GM12878 (cell line): ENCODE results near the gene GSS. TPM values are rescaled to one million over a fixed set of nuclear protein-coding genes. Genes with fewer than 3 reads are reported as not detected.

Source experiments
- ATAC-seq: fragments of 200-7000 bp; cut with Tn5 transposase; 3 replicates; pipeline ENCODE4 v1.9.1; 2020; ENCODE audit warnings: mild to moderate bottlenecking, moderate library complexity
- BruUV-seq: library from RNA; stranded (reverse); fragments of 400-500 nt; replicated peaks from 2 replicates; lab custom pipeline; 2021; lab: Mats Ljungman, UMichigan
- CTCF ChIA-PET: fragments of 300-600 bp; sonication (Branson Sonifier 250); formaldehyde crosslinking; extraction: SDS; loops from one replicate; lab custom pipeline; 2021; ENCODE audit warnings: inconsistent platforms; lab: Yijun Ruan, JAX
- POLR2A ChIA-PET: fragments of 350-600 bp; formaldehyde crosslinking; extraction: SDS; loops from one replicate; lab custom pipeline; 2021; ENCODE audit warnings: inconsistent platforms; lab: Charles Lee
- RAD21 ChIA-PET: fragments of 300-600 bp; sonication (Branson Sonifier 250); formaldehyde crosslinking; loops from one replicate; lab custom pipeline; 2023; ENCODE audit warnings: antibody characterized with exemption; ENCODE audit not compliant: unreplicated experiment; lab: Charles Lee
- SMC1A ChIA-PET: fragments of 300-600 bp; sonication (Branson Sonifier 250); formaldehyde crosslinking; loops from one replicate; lab custom pipeline; 2023; ENCODE audit not compliant: unreplicated experiment, uncharacterized antibody; lab: Charles Lee
- DNase-seq: peaks from one replicate; pipeline ENCODE4 v3.0.0-alpha.2; 2011; ENCODE audit warnings: low read depth, low spot score
- FAIRE-seq: peaks from 3 replicates; lab custom pipeline; 2011; peaks lifted over from hg19 to GRCh38; lab: Jason Lieb, UNC
- H2AFZ ChIP-seq: 2 replicates; pipeline ENCODE4 v1.6.0; 2011; ENCODE audit warnings: low read depth, low read length, control low read depth; ENCODE audit not compliant: control insufficient read depth
- H3K27ac ChIP-seq: 2 replicates; pipeline ENCODE4 v1.5.1; 2011; ENCODE audit warnings: control low read depth; ENCODE audit not compliant: control insufficient read depth, insufficient read depth
- H3K27me3 ChIP-seq, 2 experiments: replicated peaks in 1 of 2; 2 replicates each; pipeline versions ENCODE4 v1.6.0 to v1.6.1; 2011; ENCODE audit warnings: low read length in 1 of 2; ENCODE audit not compliant: control insufficient read depth in 2 of 2, insufficient read depth in 2 of 2
- H3K36me3 ChIP-seq, 2 experiments: 2 replicates each; pipeline ENCODE4 v1.5.1; 2011; ENCODE audit warnings: low read length in 1 of 2; ENCODE audit not compliant: control insufficient read depth in 2 of 2, insufficient read depth in 2 of 2
- H3K4me1 ChIP-seq: 2 replicates; pipeline ENCODE4 v1.6.1; 2011; ENCODE audit warnings: mild to moderate bottlenecking, low read length, moderate library complexity, mixed read lengths; ENCODE audit not compliant: control insufficient read depth, insufficient read depth
- H3K4me2 ChIP-seq: 2 replicates; pipeline ENCODE4 v1.6.0; 2011; ENCODE audit warnings: control low read depth; ENCODE audit not compliant: control insufficient read depth, insufficient read depth
- H3K4me3 ChIP-seq: fragments of 200-600 bp; sonication (generic); 2 replicates; pipeline ENCODE4 v1.5.1; 2016
- H3K79me2 ChIP-seq: 2 replicates; pipeline ENCODE4 v1.6.0; 2011; ENCODE audit warnings: low read length; ENCODE audit not compliant: control insufficient read depth, insufficient read depth
- H3K9ac ChIP-seq: 2 replicates; pipeline ENCODE4 v1.8.0; 2011; ENCODE audit warnings: low read length, control low read depth, mixed read lengths; ENCODE audit not compliant: control insufficient read depth, insufficient read depth
- H3K9me3 ChIP-seq: replicated peaks from 3 replicates; pipeline ENCODE4 v1.5.1; 2011; ENCODE audit warnings: mild to moderate bottlenecking, low read length; ENCODE audit not compliant: control insufficient read depth, insufficient read depth
- H4K20me1 ChIP-seq: 2 replicates; pipeline ENCODE4 v1.6.0; 2011; ENCODE audit not compliant: control insufficient read depth, insufficient read depth
- BRCA1 ChIP-seq: IDR thresholded peaks from 2 replicates; pipeline ENCODE4 v1.6.1; 2011; ENCODE audit warnings: low read depth, low read length, improper control_type of control experiment
- CBFB ChIP-seq: IDR thresholded peaks from 2 replicates; pipeline ENCODE4 v1.6.1; 2016; ENCODE audit warnings: antibody characterized with exemption, low read depth
- CHD1 ChIP-seq: IDR thresholded peaks from 2 replicates; pipeline ENCODE4 v1.6.1; 2012; ENCODE audit warnings: low read depth, low read length, improper control_type of control experiment
- EZH2 ChIP-seq: IDR thresholded peaks from 2 replicates; pipeline ENCODE4 v1.6.1; 2012; ENCODE audit warnings: low read depth, mild to moderate bottlenecking, control low read depth, inconsistent platforms, low read length, borderline replicate concordance; ENCODE audit not compliant: control insufficient read depth
- GABPA ChIP-seq: IDR thresholded peaks from 2 replicates; pipeline ENCODE4 v1.6.1; 2014; ENCODE audit warnings: antibody characterized with exemption, low read depth, mild to moderate bottlenecking, inconsistent platforms
- IRF3 ChIP-seq: fragments of 450-650 bp; IDR thresholded peaks from 2 replicates; pipeline ENCODE4 v1.6.1; 2014; ENCODE audit warnings: mild to moderate bottlenecking
- JUNB ChIP-seq: IDR thresholded peaks from 2 replicates; pipeline ENCODE4 v1.6.1; 2016; ENCODE audit warnings: antibody characterized with exemption, mild to moderate bottlenecking
- SIN3A ChIP-seq: IDR thresholded peaks from 2 replicates; pipeline ENCODE4 v1.6.1; 2012; ENCODE audit warnings: low read depth, low read length, improper control_type of control experiment
- SUZ12 ChIP-seq: fragments of 200-600 bp; sonication (generic); IDR thresholded peaks from one replicate; pipeline ENCODE4 v1.6.1; 2018; ENCODE audit warnings: antibody characterized with exemption, mild to moderate bottlenecking; ENCODE audit not compliant: unreplicated experiment
- TBL1XR1 ChIP-seq: IDR thresholded peaks from 2 replicates; pipeline ENCODE4 v1.6.1; 2012; ENCODE audit warnings: low read depth, low read length, improper control_type of control experiment
- TCF3 ChIP-seq: IDR thresholded peaks from 2 replicates; pipeline ENCODE4 v1.6.1; 2012; ENCODE audit warnings: low read depth, mild to moderate bottlenecking, low read length, borderline replicate concordance; ENCODE audit not compliant: insufficient read depth
- TCF7 ChIP-seq: IDR thresholded peaks from 2 replicates; pipeline ENCODE4 v1.6.1; 2014; ENCODE audit warnings: antibody characterized with exemption, borderline replicate concordance
- WGBS: methylation state at CpG from one replicate; pipeline ENCODE4 v1.1.6; 2016; ENCODE audit warnings: low lambda C conversion rate; ENCODE audit not compliant: insufficient replicate concordance, insufficient coverage; ENCODE audit errors: missing lambda C conversion rate; 5-methylcytosine and 5-hydroxymethylcytosine counted together
- in situ Hi-C: fragments of 300-500 bp; cut with MboI; formaldehyde crosslinking; loops from 9 replicates; pipeline ENCODE4 v1.14.3; 2018; ENCODE audit warnings: mixed read lengths
- intact Hi-C: fragments of 100-400 bp; cut with micrococcal nuclease; formaldehyde crosslinking; loops from one replicate; pipeline ENCODE4 v1.14.2; 2022; ENCODE audit not compliant: unreplicated experiment
- polyA plus RNA-seq, 11 experiments: library from polyadenylated mRNA; depleted of rRNA in 4 of 11; unstranded in 6 of 11; stranded (reverse) in 5 of 11; fragments of >200 nt; fragmentation: Nextera tagmentation in 4 of 11; fragmentation: Illumina TruSeq in 1 of 11; extraction: Ambion mirVana in 4 of 11; extraction: Trizol in 1 of 11; gene quantifications; 1 replicate in 1 of 11; 2 replicates in 10 of 11; pipeline versions ENCODE4 v1.2.1 to v1.2.3, GENCODE V29; 2011 to 2016; ENCODE audit warnings: inconsistent platforms in 2 of 11, missing spikeins in 2 of 11, low read depth in 1 of 11
- total RNA-seq, 4 experiments: library from RNA; depleted of rRNA in 3 of 4; stranded (reverse); fragments of >200 nt in 3 of 4; fragmentation: Illumina TruSeq in 1 of 4; extraction: Trizol in 1 of 4; gene quantifications; 2 replicates each; pipeline versions ENCODE4 v1.2.1 to v1.2.3, GENCODE V29; 2013 to 2021
- TF ChIP-seq, protein P1 (sequence below), 3 experiments: IDR thresholded peaks in 2 of 3; conservative IDR thresholded peaks in 1 of 3; 2 replicates each; pipeline ENCODE4 v1.5.1; 2011; ENCODE audit warnings: low read depth in 3 of 3, low read length in 3 of 3, mild to moderate bottlenecking in 3 of 3, control low read depth in 2 of 3, moderate library complexity in 2 of 3, inconsistent platforms in 1 of 3, mixed read lengths in 1 of 3; ENCODE audit not compliant: control insufficient read depth in 2 of 3, insufficient read depth in 1 of 3; ENCODE audit errors: extremely low read depth in 1 of 3
- TF ChIP-seq, protein P2 (sequence below): IDR thresholded peaks from 2 replicates; pipeline ENCODE4 v1.6.1; 2011; ENCODE audit warnings: borderline replicate concordance, low read depth, mild to moderate bottlenecking, moderate library complexity, low read length; ENCODE audit not compliant: insufficient read depth, poor library complexity, severe bottlenecking
- TF ChIP-seq, protein P3 (sequence below): fragments of 450-650 bp; IDR thresholded peaks from 2 replicates; pipeline ENCODE4 v1.6.1; 2016; ENCODE audit warnings: mild to moderate bottlenecking, moderate library complexity, borderline replicate concordance

GSS gene
- total and polyA plus RNA-seq, 10 of the 15 experiments (the other 5 are each of a cell fraction or from before 2014, with no cell fraction given) = 12.7 to 120 (median 67.4) TPM

DNA sequence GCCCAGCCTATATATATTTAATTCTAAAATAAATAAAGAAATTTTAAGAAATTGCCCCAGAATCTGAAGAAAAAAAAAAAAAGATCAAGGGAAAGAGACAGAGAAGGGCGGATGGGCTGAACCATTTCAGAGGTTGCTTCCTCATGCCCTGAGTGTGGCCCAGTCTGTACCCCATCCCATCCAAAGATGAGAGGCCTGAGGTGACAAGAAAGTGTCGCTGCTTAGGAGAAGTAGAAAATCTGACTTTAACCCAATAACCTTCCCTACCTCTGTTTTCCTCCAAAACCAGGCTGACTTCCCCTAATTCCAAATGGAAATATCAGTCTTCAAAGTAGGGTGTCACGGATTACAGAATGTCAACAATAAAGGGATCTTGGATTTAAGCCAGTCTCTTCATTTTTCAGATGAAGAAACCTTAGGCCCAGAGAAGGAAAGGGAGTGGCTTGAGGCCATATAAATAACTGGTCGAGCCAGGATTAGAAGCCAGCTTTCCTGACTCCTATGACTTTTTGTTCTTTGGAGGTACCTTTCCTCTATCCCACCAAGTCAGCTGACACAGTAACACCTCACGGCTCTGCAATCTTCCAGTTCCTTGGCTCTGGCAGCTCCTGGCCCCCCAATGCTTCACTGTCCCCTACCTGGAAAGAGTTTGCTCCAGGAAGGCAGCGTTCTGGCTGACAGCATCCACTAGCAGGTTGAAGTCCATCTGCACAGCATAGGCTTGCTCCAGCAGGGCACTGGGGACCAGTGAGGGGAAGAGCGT lies 10.1 kb downstream of the GSS start:
- ChIA-PET RAD21 (interaction anchor here (1.6 kb wide), 1 partner anchor 70 kb away, joined by 4 read pairs; no protein-coding TSS in a partner anchor), POLR2A (no interaction called here), CTCF (no interaction called here), SMC1A (no interaction called here)
- no peak for ATAC-seq
- no peak overlapping the region for H2AFZ ChIP-seq
- no peaks in the 10 kb centered on the region for H3K4me1 ChIP-seq
- H3K36me3 ChIP-seq = peaks cover 3 to 18% of the 10 kb centered on the region in 2 experiments
- no peak for DNase-seq
- no peak overlapping the region for H3K27ac ChIP-seq
- H3K9me3 ChIP-seq = no peaks in the 10 kb centered on the region
- over 99% methylated on average over 7 of the region's 7 CpGs for WGBS
- BruUV-seq = no TSS peak
- H3K4me2 ChIP-seq = no peak overlapping the region
- no peaks in the 10 kb centered on the region for H3K27me3 ChIP-seq
- intact Hi-C loops (no loop called here), in situ Hi-C loops (no loop called here)
- no peak for FAIRE-seq
- H3K79me2 ChIP-seq = no peaks in the 10 kb centered on the region
- H4K20me1 ChIP-seq = no peaks in the 10 kb centered on the region
- no peak overlapping the region for H3K9ac ChIP-seq
- no peak overlapping the region for H3K4me3 ChIP-seq
- TF ChIP-seq, protein P1, sequence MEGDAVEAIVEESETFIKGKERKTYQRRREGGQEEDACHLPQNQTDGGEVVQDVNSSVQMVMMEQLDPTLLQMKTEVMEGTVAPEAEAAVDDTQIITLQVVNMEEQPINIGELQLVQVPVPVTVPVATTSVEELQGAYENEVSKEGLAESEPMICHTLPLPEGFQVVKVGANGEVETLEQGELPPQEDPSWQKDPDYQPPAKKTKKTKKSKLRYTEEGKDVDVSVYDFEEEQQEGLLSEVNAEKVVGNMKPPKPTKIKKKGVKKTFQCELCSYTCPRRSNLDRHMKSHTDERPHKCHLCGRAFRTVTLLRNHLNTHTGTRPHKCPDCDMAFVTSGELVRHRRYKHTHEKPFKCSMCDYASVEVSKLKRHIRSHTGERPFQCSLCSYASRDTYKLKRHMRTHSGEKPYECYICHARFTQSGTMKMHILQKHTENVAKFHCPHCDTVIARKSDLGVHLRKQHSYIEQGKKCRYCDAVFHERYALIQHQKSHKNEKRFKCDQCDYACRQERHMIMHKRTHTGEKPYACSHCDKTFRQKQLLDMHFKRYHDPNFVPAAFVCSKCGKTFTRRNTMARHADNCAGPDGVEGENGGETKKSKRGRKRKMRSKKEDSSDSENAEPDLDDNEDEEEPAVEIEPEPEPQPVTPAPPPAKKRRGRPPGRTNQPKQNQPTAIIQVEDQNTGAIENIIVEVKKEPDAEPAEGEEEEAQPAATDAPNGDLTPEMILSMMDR (IDR thresholded peaks at IDR 0.05 in 2 of 3, conservative IDR thresholded peaks at IDR 0.05 in 1 of 3; ENCODE audit: control insufficient read depth in 2 of 3, extremely low read depth in 1 of 3, insufficient read depth in 1 of 3, low read depth in 3 of 3, low read length in 3 of 3) = no peak
- TF ChIP-seq SUZ12 (no peak), TCF7 (no peak), JUNB (no peak), EZH2 (no peak), CBFB (no peak), SIN3A (no peak), BRCA1 (no peak), TCF3 (no peak), IRF3 (no peak), CHD1 (no peak), GABPA (no peak), TBL1XR1 (no peak)
- TF ChIP-seq, protein P2, sequence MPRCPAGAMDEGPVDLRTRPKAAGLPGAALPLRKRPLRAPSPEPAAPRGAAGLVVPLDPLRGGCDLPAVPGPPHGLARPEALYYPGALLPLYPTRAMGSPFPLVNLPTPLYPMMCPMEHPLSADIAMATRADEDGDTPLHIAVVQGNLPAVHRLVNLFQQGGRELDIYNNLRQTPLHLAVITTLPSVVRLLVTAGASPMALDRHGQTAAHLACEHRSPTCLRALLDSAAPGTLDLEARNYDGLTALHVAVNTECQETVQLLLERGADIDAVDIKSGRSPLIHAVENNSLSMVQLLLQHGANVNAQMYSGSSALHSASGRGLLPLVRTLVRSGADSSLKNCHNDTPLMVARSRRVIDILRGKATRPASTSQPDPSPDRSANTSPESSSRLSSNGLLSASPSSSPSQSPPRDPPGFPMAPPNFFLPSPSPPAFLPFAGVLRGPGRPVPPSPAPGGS = no peak
- TF ChIP-seq, protein P3, sequence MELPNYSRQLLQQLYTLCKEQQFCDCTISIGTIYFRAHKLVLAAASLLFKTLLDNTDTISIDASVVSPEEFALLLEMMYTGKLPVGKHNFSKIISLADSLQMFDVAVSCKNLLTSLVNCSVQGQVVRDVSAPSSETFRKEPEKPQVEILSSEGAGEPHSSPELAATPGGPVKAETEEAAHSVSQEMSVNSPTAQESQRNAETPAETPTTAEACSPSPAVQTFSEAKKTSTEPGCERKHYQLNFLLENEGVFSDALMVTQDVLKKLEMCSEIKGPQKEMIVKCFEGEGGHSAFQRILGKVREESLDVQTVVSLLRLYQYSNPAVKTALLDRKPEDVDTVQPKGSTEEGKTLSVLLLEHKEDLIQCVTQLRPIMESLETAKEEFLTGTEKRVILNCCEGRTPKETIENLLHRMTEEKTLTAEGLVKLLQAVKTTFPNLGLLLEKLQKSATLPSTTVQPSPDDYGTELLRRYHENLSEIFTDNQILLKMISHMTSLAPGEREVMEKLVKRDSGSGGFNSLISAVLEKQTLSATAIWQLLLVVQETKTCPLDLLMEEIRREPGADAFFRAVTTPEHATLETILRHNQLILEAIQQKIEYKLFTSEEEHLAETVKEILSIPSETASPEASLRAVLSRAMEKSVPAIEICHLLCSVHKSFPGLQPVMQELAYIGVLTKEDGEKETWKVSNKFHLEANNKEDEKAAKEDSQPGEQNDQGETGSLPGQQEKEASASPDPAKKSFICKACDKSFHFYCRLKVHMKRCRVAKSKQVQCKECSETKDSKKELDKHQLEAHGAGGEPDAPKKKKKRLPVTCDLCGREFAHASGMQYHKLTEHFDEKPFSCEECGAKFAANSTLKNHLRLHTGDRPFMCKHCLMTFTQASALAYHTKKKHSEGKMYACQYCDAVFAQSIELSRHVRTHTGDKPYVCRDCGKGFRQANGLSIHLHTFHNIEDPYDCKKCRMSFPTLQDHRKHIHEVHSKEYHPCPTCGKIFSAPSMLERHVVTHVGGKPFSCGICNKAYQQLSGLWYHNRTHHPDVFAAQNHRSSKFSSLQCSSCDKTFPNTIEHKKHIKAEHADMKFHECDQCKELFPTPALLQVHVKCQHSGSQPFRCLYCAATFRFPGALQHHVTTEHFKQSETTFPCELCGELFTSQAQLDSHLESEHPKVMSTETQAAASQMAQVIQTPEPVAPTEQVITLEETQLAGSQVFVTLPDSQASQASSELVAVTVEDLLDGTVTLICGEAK = no peak
